Loucy (cell line): Measurements from ENCODE around the gene RIOK3.

ENCODE experiments used
- H2AFZ ChIP-seq: fragments of 200-600 bp; sonication (generic); 2 replicates; pipeline ENCODE4 v1.6.0; 2016; ENCODE audit warnings: antibody characterized with exemption, mild to moderate bottlenecking, low read length, moderate library complexity
- H3F3A ChIP-seq: fragments of 200-600 bp; 2 replicates; pipeline ENCODE4 v1.6.0; 2016; ENCODE audit warnings: antibody characterized with exemption, low read depth, mild to moderate bottlenecking
- H3K27me3 ChIP-seq: fragments of 200-600 bp; sonication (generic); 2 replicates; pipeline ENCODE4 v1.6.1; 2014; ENCODE audit warnings: low read length, mild to moderate bottlenecking; ENCODE audit not compliant: insufficient read depth, poor library complexity, severe bottlenecking
- H3K36me3 ChIP-seq: fragments of 200-600 bp; sonication (generic); 2 replicates; pipeline ENCODE4 v1.6.1; 2016; ENCODE audit warnings: low read length; ENCODE audit not compliant: insufficient read depth
- H3K4me1 ChIP-seq: fragments of 200-600 bp; sonication (generic); 2 replicates; pipeline ENCODE4 v1.5.1; 2014; ENCODE audit warnings: low read length, mild to moderate bottlenecking; ENCODE audit not compliant: insufficient read depth, poor library complexity, severe bottlenecking
- H3K4me2 ChIP-seq: fragments of 200-600 bp; sonication (generic); 2 replicates; pipeline ENCODE4 v1.6.0; 2014; ENCODE audit warnings: antibody characterized with exemption, low read length, low read depth, mild to moderate bottlenecking; ENCODE audit not compliant: poor library complexity, severe bottlenecking
- H3K4me3 ChIP-seq: fragments of 200-600 bp; sonication (generic); 2 replicates; pipeline ENCODE4 v1.5.1; 2014; ENCODE audit warnings: low read length, mild to moderate bottlenecking, mixed read lengths; ENCODE audit not compliant: poor library complexity, severe bottlenecking
- H3K79me2 ChIP-seq: fragments of 200-600 bp; sonication (generic); 2 replicates; pipeline ENCODE4 v1.6.1; 2014; ENCODE audit warnings: low read length; ENCODE audit not compliant: insufficient read depth
- H3K9ac ChIP-seq: fragments of 200-600 bp; sonication (generic); 2 replicates; pipeline ENCODE4 v1.6.0; 2014; ENCODE audit warnings: mild to moderate bottlenecking, low read depth, low read length, moderate library complexity; ENCODE audit not compliant: poor library complexity, severe bottlenecking
- H3K9me2 ChIP-seq: fragments of 200-600 bp; sonication (generic); replicated peaks from 2 replicates; pipeline ENCODE4 v1.6.1; 2016; ENCODE audit warnings: low read depth, low read length, mixed read lengths
- H3K9me3 ChIP-seq: fragments of 200-600 bp; sonication (generic); 2 replicates; pipeline ENCODE4 v1.6.1; 2014; ENCODE audit warnings: mild to moderate bottlenecking, antibody characterized with exemption, low read length, low read depth; ENCODE audit not compliant: insufficient read depth
- H4K20me1 ChIP-seq: fragments of 200-600 bp; sonication (generic); 2 replicates; pipeline ENCODE4 v1.6.0; 2014; ENCODE audit warnings: antibody characterized with exemption, low read length, mild to moderate bottlenecking; ENCODE audit not compliant: insufficient read depth, poor library complexity, severe bottlenecking
- CTCF ChIP-seq: fragments of 200-600 bp; sonication (generic); conservative IDR thresholded peaks from 2 replicates; pipeline ENCODE4 v1.5.1; 2014; ENCODE audit warnings: mild to moderate bottlenecking, antibody characterized with exemption, low read length
- EZH2phosphoT487 ChIP-seq: fragments of 200-600 bp; IDR thresholded peaks from 2 replicates; pipeline ENCODE4 v1.6.1; 2018; ENCODE audit warnings: antibody characterized with exemption, mild to moderate bottlenecking, moderate library complexity, borderline replicate concordance

The RIOK3 gene

GRCh38 chr18:23459530-23459921, 6.4 kb downstream of the RIOK3 start:
- peaks cover 22% of the 10 kb centered on the region for H3K36me3 ChIP-seq
- no peak for TF ChIP-seq CTCF
- TF ChIP-seq EZH2phosphoT487, result no peak
- H3K9me2 ChIP-seq, result no peaks in the 10 kb centered on the region
- peaks cover 53% of the 10 kb centered on the region for H3K4me1 ChIP-seq
- peaks cover 57% of the 10 kb centered on the region for H4K20me1 ChIP-seq
- peaks cover 92% of the 10 kb centered on the region for H3K79me2 ChIP-seq
- H2AFZ ChIP-seq, result no peak overlapping the region
- peak overlapping the region; percentile 55 for H3K9ac ChIP-seq
- H3K27me3 ChIP-seq, result no peaks in the 10 kb centered on the region
- H3K9me3 ChIP-seq, result no peaks in the 10 kb centered on the region
- peak overlapping the region; percentile 54 for H3K4me3 ChIP-seq
- peak overlapping the region; percentile 91 for H3K4me2 ChIP-seq
- H3F3A ChIP-seq, result no peaks in the 10 kb centered on the region

DNA sequence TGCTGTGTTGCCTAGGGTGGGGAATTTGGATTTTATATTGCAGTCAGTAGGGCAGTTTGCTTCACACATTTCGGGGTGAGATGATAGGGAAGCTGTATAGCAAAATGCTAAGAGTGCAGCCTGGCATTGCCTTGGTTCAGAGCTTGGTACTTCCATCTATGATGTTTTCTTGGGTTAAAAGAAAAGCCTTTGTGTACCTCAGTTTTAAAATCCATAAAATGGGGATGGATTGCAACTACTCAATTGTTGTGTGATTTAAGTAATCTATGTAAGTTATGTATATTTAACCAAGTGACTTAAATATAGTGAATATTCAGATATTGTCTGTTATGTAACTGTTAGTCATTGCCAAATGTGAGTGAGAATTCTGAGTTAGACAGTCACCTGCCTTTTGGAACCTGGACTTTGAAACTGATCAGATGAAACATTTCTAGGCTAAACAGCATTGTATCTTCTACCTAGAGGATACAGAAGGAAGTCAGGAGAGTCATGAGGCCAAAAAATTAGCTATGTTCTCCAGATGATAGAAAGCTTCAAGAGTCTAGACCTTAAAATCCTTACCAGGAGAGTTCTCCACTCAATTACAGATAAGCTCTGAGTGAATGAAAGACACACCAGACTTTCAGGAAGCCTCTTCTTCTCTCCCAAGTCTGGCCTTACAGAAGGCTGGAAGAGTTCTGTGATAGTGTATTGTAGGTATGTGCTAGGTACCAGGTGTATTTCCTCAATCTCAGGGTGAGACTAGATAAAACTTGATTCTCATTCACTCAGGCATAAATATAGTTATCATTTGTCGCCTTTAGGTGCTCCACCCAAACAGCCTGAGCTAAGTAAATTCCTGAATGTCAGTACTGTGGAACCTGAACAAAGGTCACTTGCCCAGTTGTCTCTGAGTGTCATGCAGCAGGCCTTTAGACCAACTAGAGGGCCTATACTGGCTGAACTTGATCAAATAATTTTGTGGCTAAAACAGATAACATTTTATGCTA, 7.5 kb downstream of the RIOK3 start:
- Histone ChIP-seq H3K9ac (peak overlapping the region; percentile 29), H3K36me3 (peaks cover 32% of the 10 kb centered on the region), H3F3A (no peaks in the 10 kb centered on the region), H2AFZ (no peak overlapping the region), H3K9me3 (no peaks in the 10 kb centered on the region), H3K4me3 (peak overlapping the region; percentile 10), H3K79me2 (peaks cover 81% of the 10 kb centered on the region), H3K4me2 (peak overlapping the region; percentile 91), H3K27me3 (no peaks in the 10 kb centered on the region), H4K20me1 (peaks cover 50% of the 10 kb centered on the region), H3K4me1 (peaks cover 48% of the 10 kb centered on the region), H3K9me2 (no peaks in the 10 kb centered on the region)
- TF ChIP-seq EZH2phosphoT487, result no peak
- TF ChIP-seq CTCF, result no peak

DNA sequence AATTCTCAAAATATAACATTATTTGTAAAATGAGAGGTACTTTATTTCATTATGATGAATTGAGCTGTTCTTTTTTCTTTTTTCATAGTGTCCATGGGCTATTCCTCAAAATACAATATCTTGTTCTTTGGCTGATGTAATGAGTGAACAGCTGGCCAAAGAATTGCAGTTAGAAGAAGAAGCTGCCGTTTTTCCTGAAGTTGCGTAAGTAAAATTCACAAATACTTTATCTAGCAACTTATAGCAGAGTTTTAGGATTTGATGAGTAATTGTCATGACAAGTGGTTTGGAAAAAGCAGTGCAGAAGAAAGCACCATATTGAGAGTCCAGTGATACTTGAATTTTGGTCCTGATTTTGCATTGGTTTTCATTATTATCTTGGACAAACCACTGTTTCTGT, 9.8 kb downstream of the RIOK3 start:
- no peaks in the 10 kb centered on the region for H3K27me3 ChIP-seq
- peaks cover 55% of the 10 kb centered on the region for H3K36me3 ChIP-seq
- no peak overlapping the region for H3K9ac ChIP-seq
- H3K9me3 ChIP-seq, result no peaks in the 10 kb centered on the region
- no peaks in the 10 kb centered on the region for H3K9me2 ChIP-seq
- no peaks in the 10 kb centered on the region for H3F3A ChIP-seq
- H3K79me2 ChIP-seq, result peaks cover 58% of the 10 kb centered on the region
- TF ChIP-seq CTCF (no peak), EZH2phosphoT487 (no peak)
- H3K4me2 ChIP-seq, result no peak overlapping the region
- no peak overlapping the region for H3K4me3 ChIP-seq
- H3K4me1 ChIP-seq, result peaks cover 34% of the 10 kb centered on the region
- H4K20me1 ChIP-seq, result peaks cover 31% of the 10 kb centered on the region
- no peak overlapping the region for H2AFZ ChIP-seq
